Right lobe of liver (tissue), 6 donors: ENCODE results near the gene SCAMP2. TPM values are rescaled to one million over a fixed set of nuclear protein-coding genes. Genes with fewer than 3 reads are reported as not detected.

ENCODE experiments used
- ATAC-seq, 4 donors: fragments of 200-7000 bp; cut with Tn5 transposase; one replicate each; pipeline ENCODE4 v1.9.1; 2020; ENCODE audit warnings: mild to moderate bottlenecking in 4 of 4, moderate library complexity in 4 of 4
- DNase-seq, 3 donors: peaks; one replicate each; pipeline ENCODE4 v3.0.0-alpha.2; 2020
- H3K27ac ChIP-seq, 3 donors: fragments of 200-600 bp; one replicate each; pipeline ENCODE4 v1.8.0; 2022
- H3K27me3 ChIP-seq, 2 donors: fragments of 200-600 bp; one replicate each; pipeline ENCODE4 v1.8.0; 2022
- H3K36me3 ChIP-seq, 4 donors: fragments of 200-600 bp; sonication (generic) in 1 of 4; one replicate each; pipeline versions ENCODE4 v1.5.1 to v1.8.0; 2017 to 2022; ENCODE audit warnings: control low read depth in 1 of 4
- H3K4me1 ChIP-seq, 4 donors: fragments of 200-600 bp; sonication (generic) in 1 of 4; one replicate each; pipeline versions ENCODE4 v1.5.1 to v1.8.0; 2017 to 2022; ENCODE audit warnings: control low read depth in 1 of 4
- H3K4me3 ChIP-seq, 3 donors: fragments of 200-600 bp; one replicate each; pipeline ENCODE4 v1.8.0; 2022
- H3K9me3 ChIP-seq, 4 donors: fragments of 200-600 bp; sonication (generic) in 1 of 4; one replicate each; pipeline versions ENCODE4 v1.5.1 to v1.8.0; 2017 to 2022; ENCODE audit warnings: control low read depth in 1 of 4
- CTCF ChIP-seq, 4 donors: fragments of 200-600 bp in 3 of 4; fragments of 450-650 bp in 1 of 4; IDR thresholded peaks; one replicate each; pipeline versions ENCODE4 v1.5.1 to v1.8.0; 2016 to 2022; ENCODE audit warnings: antibody characterized with exemption in 4 of 4, mild to moderate bottlenecking in 2 of 4
- POLR2A ChIP-seq: fragments of 450-650 bp; IDR thresholded peaks from one replicate; pipeline ENCODE4 v1.6.1; 2017; ENCODE audit warnings: antibody characterized with exemption, mild to moderate bottlenecking
- WGBS: methylation state at CpG from one replicate; pipeline ENCODE4 v1.1.6; 2018; ENCODE audit warnings: low coverage, low lambda C conversion rate; ENCODE audit not compliant: insufficient coverage; ENCODE audit errors: missing lambda C conversion rate; 5-methylcytosine and 5-hydroxymethylcytosine counted together
- intact Hi-C, 2 donors: fragments of 100-400 bp; cut with DNase I; formaldehyde crosslinking; loops; one replicate each; pipeline versions ENCODE4 v1.11.2 to v1.14.1; 2022
- total RNA-seq, 6 experiments: library from RNA; depleted of rRNA in 2 of 6; stranded (reverse); fragments of >200 nt in 2 of 6; fragmentation: NEBNext Ultra II Directional in 3 of 6; extraction: Animal tissue kit (Norgen Biotek cat#: 25700) in 3 of 6; gene quantifications; one replicate each; pipeline versions ENCODE4 v1.1.0 to v1.2.4, GENCODE V29; 2016 to 2023
- donor health status: DM: no; HTN: yes; CAD: no.
- donor health status: DM: no; HTN: no; CAD: no.
- donor health status: DM: no; HTN: no; CAD: no.
- donor health status: DM: no; HTN: yes; CAD: no.
- donor health status: DM: no; HTN: yes; CAD: no.

The SCAMP2 gene
- total RNA-seq, 6 experiments from 2014 or later = 33.9 to 45.9 (median 41.7) TPM

DNA sequence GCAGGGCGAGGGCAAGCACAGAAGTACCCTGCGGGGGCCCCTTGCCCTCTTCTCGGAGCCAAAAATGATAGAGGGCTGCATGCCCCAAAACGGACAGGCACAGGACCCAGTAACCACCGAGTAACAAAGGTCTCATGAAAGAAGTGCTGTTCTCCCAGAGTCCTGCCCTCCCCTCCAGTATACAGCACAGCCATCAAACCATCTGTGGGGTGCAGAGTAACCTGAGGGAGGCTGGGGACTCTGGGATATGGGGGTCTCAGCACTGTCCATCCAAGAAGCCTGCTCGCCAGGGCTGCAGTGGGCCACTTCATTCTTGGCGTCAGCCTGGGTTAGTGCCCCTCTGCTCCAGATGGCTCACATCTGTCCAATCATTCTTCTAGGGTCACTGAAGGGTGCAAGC lies 36.3 kb downstream of the SCAMP2 start:
- no peak overlapping the region for H3K4me3 ChIP-seq
- TF ChIP-seq CTCF (IDR thresholded peaks at IDR 0.05) = no peak
- TF ChIP-seq POLR2A = no peak
- DNase-seq = no peak
- no peak for ATAC-seq
- WGBS = 79% methylated on average over 4 of the region's 7 CpGs
- H3K36me3 ChIP-seq = peaks cover 0 to 15% (median 0%) of the 10 kb centered on the region in 4 donors
- H3K4me1 ChIP-seq = no peaks in the 10 kb centered on the region
- H3K9me3 ChIP-seq = no peaks in the 10 kb centered on the region
- no peaks in the 10 kb centered on the region for H3K27me3 ChIP-seq
- intact Hi-C loops = no loop called here
- no peak overlapping the region for H3K27ac ChIP-seq

DNA sequence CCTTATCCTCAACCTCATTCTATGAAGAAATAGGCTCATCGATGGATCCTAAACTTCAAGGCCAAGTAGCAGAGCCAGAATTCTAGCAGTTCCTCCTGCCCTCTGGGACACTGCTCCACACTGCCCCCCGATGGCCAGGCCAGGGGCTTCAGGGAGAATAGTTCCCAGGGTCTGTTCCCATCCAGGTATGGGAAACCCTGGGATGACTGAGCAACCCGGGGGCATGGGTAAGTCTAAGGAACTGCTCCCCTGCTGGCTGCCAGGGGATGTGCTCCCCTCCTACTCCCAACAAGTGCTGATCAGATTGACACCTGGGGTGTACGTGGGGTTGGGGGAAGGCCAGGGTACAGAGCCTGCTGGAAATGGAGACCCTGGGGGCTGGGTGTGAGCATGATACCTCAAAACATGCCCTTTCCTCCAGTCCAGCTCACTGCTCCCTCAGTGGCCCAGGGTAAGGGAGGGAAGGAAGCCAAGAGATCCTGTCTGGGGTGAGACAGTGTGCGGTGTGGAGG lies 37.8 kb downstream of the SCAMP2 start:
- no peak for TF ChIP-seq POLR2A
- TF ChIP-seq CTCF (IDR thresholded peaks at IDR 0.05) = peak; percentile 67 to 81 (median 78)
- Histone ChIP-seq H3K27me3 (no peaks in the 10 kb centered on the region), H3K4me1 (no peaks in the 10 kb centered on the region), H3K9me3 (no peaks in the 10 kb centered on the region), H3K4me3 (no peak overlapping the region), H3K27ac (no peak overlapping the region), H3K36me3 (peaks cover 0 to 15% (median 0%) of the 10 kb centered on the region in 4 donors)
- WGBS = 13% methylated on average over 3 of the region's 5 CpGs
- intact Hi-C loops = no loop called here
- peak; percentile 62 to 72 (median 67) for DNase-seq
- peak; percentile 66 to 78 (median 75) for ATAC-seq

DNA sequence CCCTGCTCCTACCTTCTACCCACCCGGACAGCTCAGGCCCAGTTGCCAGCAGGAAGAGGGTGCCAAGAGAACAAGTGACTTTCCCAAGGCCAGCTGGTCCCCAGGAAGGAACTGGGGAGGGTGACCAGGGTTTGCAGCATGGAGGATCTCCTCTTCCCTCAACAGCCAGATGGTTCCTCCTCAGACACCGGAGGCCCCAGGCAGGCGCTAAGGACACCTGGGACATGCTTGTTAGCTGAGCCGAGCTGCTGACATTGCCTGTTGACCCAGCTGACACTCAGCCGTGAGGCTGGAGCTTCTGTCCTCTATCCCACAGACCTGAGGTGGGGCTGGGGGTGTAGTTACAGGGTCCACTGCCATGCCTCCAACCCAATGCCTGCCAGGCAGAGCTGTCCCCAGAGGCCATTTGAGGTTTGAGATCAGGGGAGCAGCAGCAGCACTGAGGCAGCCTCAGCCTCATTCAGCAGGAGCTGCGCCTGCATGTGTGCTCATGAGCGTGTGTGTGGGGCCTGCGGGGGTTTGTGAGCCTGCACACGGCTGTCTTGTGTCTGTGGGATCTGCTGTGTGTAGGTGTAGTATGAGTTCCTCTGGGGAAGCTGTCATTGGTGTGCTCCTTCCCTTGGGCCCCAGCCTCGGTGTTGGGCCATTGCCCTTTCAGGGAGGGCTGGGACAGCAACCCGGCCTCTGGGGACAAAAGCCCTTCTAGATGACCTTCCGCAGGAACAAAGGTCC lies 39.6 kb downstream of the SCAMP2 start:
- Histone ChIP-seq H3K36me3 (peaks cover 0 to 13% (median 0%) of the 10 kb centered on the region in 4 donors), H3K27me3 (no peaks in the 10 kb centered on the region), H3K9me3 (no peaks in the 10 kb centered on the region), H3K4me1 (no peaks in the 10 kb centered on the region), H3K4me3 (no peak overlapping the region), H3K27ac (no peak overlapping the region)
- TF ChIP-seq POLR2A = no peak
- TF ChIP-seq CTCF (IDR thresholded peaks at IDR 0.05) = no peak
- intact Hi-C loops = no loop called here
- 33% methylated on average over 1 of the region's 12 CpGs for WGBS
- ATAC-seq (no peak), DNase-seq (no peak)

DNA sequence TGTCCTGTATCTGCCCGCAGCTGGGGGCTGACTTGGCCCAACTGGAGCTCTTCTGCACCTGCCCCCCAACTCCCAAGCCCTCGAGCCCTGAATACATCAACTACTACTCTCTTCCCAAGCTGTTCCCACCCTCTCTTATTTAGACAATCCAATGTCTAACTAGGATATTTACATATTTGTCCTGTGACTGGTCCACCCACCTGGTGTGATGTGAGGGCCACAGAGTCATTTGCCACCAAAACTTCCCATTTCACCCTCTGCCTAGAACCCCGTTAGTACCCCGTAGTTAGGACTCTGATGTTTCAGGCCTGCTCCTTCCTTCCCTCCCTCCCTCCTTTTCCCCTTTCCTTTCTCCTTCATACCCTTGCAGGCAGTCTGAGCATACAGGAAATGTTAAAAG lies 40.3 kb downstream of the SCAMP2 start:
- H3K36me3 ChIP-seq = peaks cover 0 to 10% (median 0%) of the 10 kb centered on the region in 4 donors
- WGBS = 60% methylated on average over 2 of the region's 4 CpGs
- no peaks in the 10 kb centered on the region for H3K27me3 ChIP-seq
- no peak overlapping the region for H3K27ac ChIP-seq
- no peaks in the 10 kb centered on the region for H3K4me1 ChIP-seq
- ATAC-seq = no peak
- H3K4me3 ChIP-seq = no peak overlapping the region
- intact Hi-C loops = no loop called here
- TF ChIP-seq CTCF (IDR thresholded peaks at IDR 0.05) (no peak), POLR2A (no peak)
- H3K9me3 ChIP-seq = no peaks in the 10 kb centered on the region
- no peak for DNase-seq
